ENCODE measurements around the gene SCT. TPM values are rescaled to one million over a fixed set of nuclear protein-coding genes. Genes with fewer than 3 reads are reported as not detected.

The SCT gene
- under 1 TPM in 1 of 6 donors, not detected in 5; 0.72 TPM for total RNA-seq

DNA sequence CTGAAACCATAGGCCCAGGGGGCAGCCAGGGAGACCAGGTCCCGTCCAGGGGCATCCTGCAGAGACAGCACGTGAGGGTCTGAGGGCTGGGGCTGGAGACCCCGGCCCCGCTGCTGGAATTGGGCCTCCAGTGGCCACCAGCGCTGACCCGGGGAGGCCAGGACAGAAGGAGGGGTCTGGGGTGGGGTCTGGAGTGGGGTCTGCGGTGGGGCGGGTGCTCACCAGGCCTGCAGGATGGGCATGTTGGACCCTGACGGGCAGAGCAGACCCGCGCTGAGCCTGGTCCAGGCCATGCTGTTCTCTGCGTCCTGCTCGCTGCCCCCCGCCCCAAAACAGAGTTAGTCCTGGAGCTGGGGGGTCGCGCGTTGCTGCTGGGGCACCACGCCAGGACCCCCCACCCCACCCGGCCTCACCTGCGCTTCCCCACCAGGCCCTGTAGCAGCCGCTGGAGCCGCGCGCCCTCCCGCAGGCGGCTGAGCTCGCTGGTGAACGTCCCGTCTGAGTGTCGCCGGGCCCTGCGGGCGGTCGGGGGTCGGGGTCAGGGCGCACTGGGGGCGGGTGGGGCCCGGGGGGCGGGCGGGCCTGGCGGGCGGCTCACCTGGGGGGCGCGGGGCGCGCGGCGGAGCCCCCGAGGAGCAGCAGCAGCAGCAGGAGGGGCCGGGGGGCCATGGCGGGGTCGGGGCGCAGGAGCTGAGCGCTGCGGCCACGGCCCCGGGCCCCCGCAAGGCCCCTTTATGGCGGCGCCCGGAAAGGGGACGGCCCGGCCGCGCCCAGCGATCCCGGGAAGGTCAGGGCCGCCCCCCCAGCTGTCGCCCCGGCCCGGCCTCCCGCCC, at the start of gene SCT:
Gene SCT (minus strand): TSS at position 707 of the 833 bp plus-strand sequence. CDS start 38 bp downstream, at position 669.
- Histone ChIP-seq H3K9me3 (no peaks in the 10 kb centered on the region), H3K36me3 (peaks cover 0 to 5% (median 0%) of the 10 kb centered on the region in 4 donors), H3K27ac (no peak within 1 kb of the TSS), H3K4me3 (peak within 1 kb of the TSS in 1 of 4 donors; percentile 17), H3K27me3 (peaks cover 0 to 15% (median 11%) of the 10 kb centered on the region in 4 donors), H3K4me1 (peaks cover 0 to 12% (median 1%) of the 10 kb centered on the region in 4 donors)
- ATAC-seq (ENCODE audit: low FRiP score in 2 of 2): no peak
- peak in 1 of 2 donors; percentile 75 for DNase-seq
- WGBS, 2 donors: 24% methylated on average over 10 of the region's 72 CpGs; no CpG with 5 or more reads in 1 of the 2 donors
- TF ChIP-seq EP300 (IDR thresholded peaks at IDR 0.05): no peak
- TF ChIP-seq POLR2AphosphoS5 (IDR thresholded peaks at IDR 0.05): no peak

DNA sequence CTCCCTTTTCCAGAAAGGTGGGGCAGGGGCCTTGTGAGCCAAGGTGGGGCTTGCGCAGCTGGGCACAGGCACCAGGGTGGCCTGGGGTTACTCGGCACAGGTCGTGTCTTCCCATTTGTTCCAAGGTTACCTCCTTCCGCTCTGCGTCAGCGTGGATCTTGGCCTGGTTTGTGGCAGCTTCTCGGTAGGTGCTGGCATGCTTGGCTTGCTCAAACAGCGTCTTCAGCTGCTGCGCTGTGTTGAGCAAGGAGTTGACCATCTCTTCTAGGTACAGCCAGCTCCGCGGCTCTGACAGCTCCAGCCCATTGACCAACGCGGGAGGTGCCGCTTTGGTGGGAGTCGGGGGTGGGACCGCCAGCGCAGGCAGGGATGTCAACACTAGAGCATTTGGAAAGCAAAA, 47.4 kb upstream of the SCT start:
- TF ChIP-seq POLR2A (IDR thresholded peaks at IDR 0.05) (no peak), POLR2AphosphoS5 (IDR thresholded peaks at IDR 0.05) (no peak)
- TF ChIP-seq, protein P1, sequence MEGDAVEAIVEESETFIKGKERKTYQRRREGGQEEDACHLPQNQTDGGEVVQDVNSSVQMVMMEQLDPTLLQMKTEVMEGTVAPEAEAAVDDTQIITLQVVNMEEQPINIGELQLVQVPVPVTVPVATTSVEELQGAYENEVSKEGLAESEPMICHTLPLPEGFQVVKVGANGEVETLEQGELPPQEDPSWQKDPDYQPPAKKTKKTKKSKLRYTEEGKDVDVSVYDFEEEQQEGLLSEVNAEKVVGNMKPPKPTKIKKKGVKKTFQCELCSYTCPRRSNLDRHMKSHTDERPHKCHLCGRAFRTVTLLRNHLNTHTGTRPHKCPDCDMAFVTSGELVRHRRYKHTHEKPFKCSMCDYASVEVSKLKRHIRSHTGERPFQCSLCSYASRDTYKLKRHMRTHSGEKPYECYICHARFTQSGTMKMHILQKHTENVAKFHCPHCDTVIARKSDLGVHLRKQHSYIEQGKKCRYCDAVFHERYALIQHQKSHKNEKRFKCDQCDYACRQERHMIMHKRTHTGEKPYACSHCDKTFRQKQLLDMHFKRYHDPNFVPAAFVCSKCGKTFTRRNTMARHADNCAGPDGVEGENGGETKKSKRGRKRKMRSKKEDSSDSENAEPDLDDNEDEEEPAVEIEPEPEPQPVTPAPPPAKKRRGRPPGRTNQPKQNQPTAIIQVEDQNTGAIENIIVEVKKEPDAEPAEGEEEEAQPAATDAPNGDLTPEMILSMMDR (IDR thresholded peaks at IDR 0.05): no peak
- no peak overlapping the region for H3K27ac ChIP-seq
- DNase-seq (no peak), ATAC-seq (ENCODE audit: low FRiP score in 2 of 2) (no peak)
- H3K4me3 ChIP-seq: no peak overlapping the region
- no peaks in the 10 kb centered on the region for H3K27me3 ChIP-seq
- no peaks in the 10 kb centered on the region for H3K9me3 ChIP-seq
- H3K4me1 ChIP-seq: no peaks in the 10 kb centered on the region
- 91 to 94% methylated on average over 17 of the region's 17 CpGs for WGBS, 2 donors
- H3K36me3 ChIP-seq: peaks cover 6 to 61% (median 39%) of the 10 kb centered on the region in 4 donors

GRCh38 chr11:673866-674265, 46.9 kb upstream of the SCT start:
- Histone ChIP-seq H3K36me3 (peaks cover 6 to 55% (median 37%) of the 10 kb centered on the region in 4 donors), H3K9me3 (no peaks in the 10 kb centered on the region), H3K27ac (no peak overlapping the region), H3K27me3 (no peaks in the 10 kb centered on the region), H3K4me1 (no peaks in the 10 kb centered on the region), H3K4me3 (no peak overlapping the region)
- DNase-seq (no peak), ATAC-seq (ENCODE audit: low FRiP score in 2 of 2) (no peak)
- TF ChIP-seq EP300 (IDR thresholded peaks at IDR 0.05) (no peak), POLR2AphosphoS5 (IDR thresholded peaks at IDR 0.05) (no peak), POLR2A (IDR thresholded peaks at IDR 0.05) (no peak)
- TF ChIP-seq, protein P1 (IDR thresholded peaks at IDR 0.05): no peak
- 95% methylated on average over 8 of the region's 8 CpGs for WGBS, 2 donors

DNA sequence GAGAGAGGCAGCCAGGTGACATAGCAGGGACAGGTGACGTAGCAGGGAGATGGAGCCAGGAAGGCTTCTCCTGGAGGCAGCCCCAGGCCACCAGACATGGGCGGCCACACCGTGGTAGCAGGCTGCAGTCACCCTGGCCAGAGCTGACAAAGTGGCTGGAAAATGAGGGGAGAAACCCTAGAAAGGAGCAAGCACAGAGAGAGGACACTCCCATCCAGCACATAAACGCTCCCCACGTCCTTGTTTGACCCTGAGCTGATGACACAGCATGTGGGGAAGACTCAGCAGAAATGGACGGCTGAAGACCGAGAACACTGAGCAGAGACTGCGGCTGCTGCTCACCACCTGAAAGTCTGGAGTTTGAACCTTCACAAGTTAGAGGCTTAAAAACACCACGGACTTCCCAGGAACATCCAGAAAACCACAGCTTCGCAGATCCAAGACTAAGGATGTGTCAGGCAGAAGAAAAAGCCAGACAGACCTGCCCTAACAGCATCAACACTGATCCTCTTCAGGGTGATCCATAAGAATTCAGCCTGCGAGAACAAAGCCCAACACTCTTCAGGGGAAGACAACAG, 38.8 kb upstream of the SCT start:
- peak in 1 of 2 donors; percentile 87 for ATAC-seq (ENCODE audit: low FRiP score in 2 of 2)
- WGBS, 2 donors: 71 to 79% methylated on average over 11 of the region's 11 CpGs
- Histone ChIP-seq H3K27ac (no peak overlapping the region), H3K27me3 (no peaks in the 10 kb centered on the region), H3K9me3 (no peaks in the 10 kb centered on the region), H3K36me3 (peaks cover 0 to 22% (median 12%) of the 10 kb centered on the region in 4 donors), H3K4me3 (no peak overlapping the region), H3K4me1 (no peaks in the 10 kb centered on the region)
- no peak for DNase-seq
- TF ChIP-seq EP300 (IDR thresholded peaks at IDR 0.05): no peak
- TF ChIP-seq POLR2A (IDR thresholded peaks at IDR 0.05): no peak
- TF ChIP-seq, protein P1 (IDR thresholded peaks at IDR 0.05): no peak
- no peak for TF ChIP-seq POLR2AphosphoS5 (IDR thresholded peaks at IDR 0.05)

DNA sequence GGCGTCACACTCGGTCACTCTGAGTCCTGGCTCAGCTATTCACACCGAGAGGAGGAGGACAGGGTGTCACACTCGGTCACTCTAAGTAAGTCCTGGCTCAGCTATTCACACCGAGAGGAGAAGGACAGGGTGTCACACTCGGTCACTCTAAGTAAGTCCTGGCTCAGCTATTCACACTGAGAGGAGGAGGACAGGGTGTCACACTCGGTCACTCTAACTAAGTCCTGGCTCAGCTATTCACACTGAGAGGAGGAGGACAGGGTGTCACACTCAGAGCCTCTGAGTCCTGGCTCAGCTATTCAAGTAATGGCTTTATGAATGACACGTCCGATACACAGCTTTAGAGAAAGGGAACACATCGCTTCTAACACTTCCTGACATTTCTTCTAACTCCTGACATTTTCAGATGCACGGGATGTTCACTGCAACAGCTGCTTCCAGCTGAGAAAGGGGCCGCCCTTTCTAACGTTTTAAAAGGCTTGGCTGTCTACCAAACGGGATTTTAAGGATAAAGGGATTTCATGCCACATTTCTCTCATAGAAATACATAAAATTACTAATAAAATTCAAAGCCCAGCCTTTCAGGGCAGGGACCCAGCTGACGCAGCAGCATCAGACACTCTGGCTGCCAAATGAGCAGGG, 38.2 kb upstream of the SCT start:
- H3K36me3 ChIP-seq: peaks cover 0 to 28% (median 14%) of the 10 kb centered on the region in 4 donors
- no peak for DNase-seq
- H3K4me3 ChIP-seq: no peak overlapping the region
- WGBS, 2 donors: 85 to 89% methylated on average over 10 to 13 of the region's 15 CpGs
- H3K4me1 ChIP-seq: no peaks in the 10 kb centered on the region
- no peaks in the 10 kb centered on the region for H3K27me3 ChIP-seq
- ATAC-seq (ENCODE audit: low FRiP score in 2 of 2): no peak
- H3K27ac ChIP-seq: no peak overlapping the region
- TF ChIP-seq, protein P1 (IDR thresholded peaks at IDR 0.05): no peak
- no peak for TF ChIP-seq POLR2A (IDR thresholded peaks at IDR 0.05)
- TF ChIP-seq POLR2AphosphoS5 (IDR thresholded peaks at IDR 0.05): no peak
- TF ChIP-seq EP300 (IDR thresholded peaks at IDR 0.05): no peak
- no peaks in the 10 kb centered on the region for H3K9me3 ChIP-seq

Data from upper lobe of left lung (tissue), 6 donors.